Measurements from ENCODE around the gene PPP2R2D.

DNA sequence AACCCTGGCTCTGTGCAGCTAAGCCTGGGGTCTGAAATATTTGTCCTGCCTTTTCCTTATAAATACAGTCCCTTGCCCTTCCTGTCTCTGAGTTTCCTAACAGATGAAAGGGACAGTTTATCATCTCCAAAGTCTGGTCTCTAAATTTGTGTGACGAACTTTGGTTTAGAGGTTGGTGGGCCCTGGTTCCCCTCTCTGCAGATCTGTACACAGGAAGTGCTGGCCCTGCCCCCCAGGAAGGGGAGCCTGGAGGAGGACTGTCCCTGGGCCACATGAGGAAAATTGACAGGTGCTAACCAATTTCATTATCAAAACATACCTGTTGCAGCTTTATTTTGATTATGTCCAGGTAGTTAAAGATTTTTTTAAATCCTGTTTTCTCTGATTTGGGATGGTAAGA, 34.5 kb downstream of the PPP2R2D start:
- TF ChIP-seq YY1 (IDR thresholded peaks at IDR 0.05; ENCODE audit: insufficient read depth, insufficient read length) (no peak), ZNF274 (IDR thresholded peaks at IDR 0.05; ENCODE audit: low read depth, low read length) (no peak), SUZ12 (IDR thresholded peaks at IDR 0.05; ENCODE audit: extremely low read depth, insufficient read depth, insufficient read length) (no peak)

Data from NT2/D1 (cell line).